GM12878 (cell line): ENCODE results near the gene MAPK8IP1. TPM values are rescaled to one million over a fixed set of nuclear protein-coding genes. Genes with fewer than 3 reads are reported as not detected.

Experiments
- ATAC-seq: fragments of 200-7000 bp; cut with Tn5 transposase; 3 replicates; pipeline ENCODE4 v1.9.1; 2020; ENCODE audit warnings: mild to moderate bottlenecking, moderate library complexity
- BruUV-seq: library from RNA; stranded (reverse); fragments of 400-500 nt; replicated peaks from 2 replicates; lab custom pipeline; 2021; lab: Mats Ljungman, UMichigan
- CTCF ChIA-PET: fragments of 300-600 bp; sonication (Branson Sonifier 250); formaldehyde crosslinking; extraction: SDS; loops from one replicate; lab custom pipeline; 2021; ENCODE audit warnings: inconsistent platforms; lab: Yijun Ruan, JAX
- POLR2A ChIA-PET: fragments of 350-600 bp; formaldehyde crosslinking; extraction: SDS; loops from one replicate; lab custom pipeline; 2021; ENCODE audit warnings: inconsistent platforms; lab: Charles Lee
- RAD21 ChIA-PET: fragments of 300-600 bp; sonication (Branson Sonifier 250); formaldehyde crosslinking; loops from one replicate; lab custom pipeline; 2023; ENCODE audit warnings: antibody characterized with exemption; ENCODE audit not compliant: unreplicated experiment; lab: Charles Lee
- SMC1A ChIA-PET: fragments of 300-600 bp; sonication (Branson Sonifier 250); formaldehyde crosslinking; loops from one replicate; lab custom pipeline; 2023; ENCODE audit not compliant: unreplicated experiment, uncharacterized antibody; lab: Charles Lee
- DNase-seq: peaks from one replicate; pipeline ENCODE4 v3.0.0-alpha.2; 2011; ENCODE audit warnings: low read depth, low spot score
- FAIRE-seq: peaks from 3 replicates; lab custom pipeline; 2011; peaks lifted over from hg19 to GRCh38; lab: Jason Lieb, UNC
- H2AFZ ChIP-seq: 2 replicates; pipeline ENCODE4 v1.6.0; 2011; ENCODE audit warnings: low read depth, low read length, control low read depth; ENCODE audit not compliant: control insufficient read depth
- H3K27ac ChIP-seq: 2 replicates; pipeline ENCODE4 v1.5.1; 2011; ENCODE audit warnings: control low read depth; ENCODE audit not compliant: control insufficient read depth, insufficient read depth
- H3K27me3 ChIP-seq, 2 experiments: replicated peaks in 1 of 2; 2 replicates each; pipeline versions ENCODE4 v1.6.0 to v1.6.1; 2011; ENCODE audit warnings: low read length in 1 of 2; ENCODE audit not compliant: control insufficient read depth in 2 of 2, insufficient read depth in 2 of 2
- H3K36me3 ChIP-seq, 2 experiments: 2 replicates each; pipeline ENCODE4 v1.5.1; 2011; ENCODE audit warnings: low read length in 1 of 2; ENCODE audit not compliant: control insufficient read depth in 2 of 2, insufficient read depth in 2 of 2
- H3K4me1 ChIP-seq: 2 replicates; pipeline ENCODE4 v1.6.1; 2011; ENCODE audit warnings: mild to moderate bottlenecking, low read length, moderate library complexity, mixed read lengths; ENCODE audit not compliant: control insufficient read depth, insufficient read depth
- H3K4me2 ChIP-seq: 2 replicates; pipeline ENCODE4 v1.6.0; 2011; ENCODE audit warnings: control low read depth; ENCODE audit not compliant: control insufficient read depth, insufficient read depth
- H3K4me3 ChIP-seq: fragments of 200-600 bp; sonication (generic); 2 replicates; pipeline ENCODE4 v1.5.1; 2016
- H3K79me2 ChIP-seq: 2 replicates; pipeline ENCODE4 v1.6.0; 2011; ENCODE audit warnings: low read length; ENCODE audit not compliant: control insufficient read depth, insufficient read depth
- H3K9ac ChIP-seq: 2 replicates; pipeline ENCODE4 v1.8.0; 2011; ENCODE audit warnings: low read length, control low read depth, mixed read lengths; ENCODE audit not compliant: control insufficient read depth, insufficient read depth
- H3K9me3 ChIP-seq: replicated peaks from 3 replicates; pipeline ENCODE4 v1.5.1; 2011; ENCODE audit warnings: mild to moderate bottlenecking, low read length; ENCODE audit not compliant: control insufficient read depth, insufficient read depth
- H4K20me1 ChIP-seq: 2 replicates; pipeline ENCODE4 v1.6.0; 2011; ENCODE audit not compliant: control insufficient read depth, insufficient read depth
- BRCA1 ChIP-seq: IDR thresholded peaks from 2 replicates; pipeline ENCODE4 v1.6.1; 2011; ENCODE audit warnings: low read depth, low read length, improper control_type of control experiment
- CBFB ChIP-seq: IDR thresholded peaks from 2 replicates; pipeline ENCODE4 v1.6.1; 2016; ENCODE audit warnings: antibody characterized with exemption, low read depth
- FOXK2 ChIP-seq: fragments of 450-650 bp; IDR thresholded peaks from 2 replicates; pipeline ENCODE4 v1.6.1; 2017; ENCODE audit warnings: mild to moderate bottlenecking, moderate library complexity
- KDM1A ChIP-seq: fragments of 200-600 bp; sonication (generic); IDR thresholded peaks from 2 replicates; pipeline ENCODE4 v1.6.1; 2016; ENCODE audit warnings: borderline replicate concordance
- PRDM15 ChIP-seq: fragments of 450-650 bp; formaldehyde crosslinking; IDR thresholded peaks from 2 replicates; pipeline ENCODE4 v1.4.0; 2020; ENCODE audit warnings: mild to moderate bottlenecking, moderate library complexity
- RELA ChIP-seq: fragments of 450-650 bp; IDR thresholded peaks from 2 replicates; pipeline ENCODE4 v1.8.0; 2014; ENCODE audit warnings: borderline replicate concordance; ENCODE audit not compliant: partially characterized antibody
- SMARCA5 ChIP-seq: fragments of 450-650 bp; IDR thresholded peaks from 2 replicates; pipeline ENCODE4 v1.6.1; 2017; ENCODE audit warnings: mild to moderate bottlenecking
- ZNF592 ChIP-seq: fragments of 450-650 bp; IDR thresholded peaks from 2 replicates; pipeline ENCODE4 v1.6.1; 2017; ENCODE audit warnings: mild to moderate bottlenecking, moderate library complexity
- WGBS: methylation state at CpG from one replicate; pipeline ENCODE4 v1.1.6; 2016; ENCODE audit warnings: low lambda C conversion rate; ENCODE audit not compliant: insufficient replicate concordance, insufficient coverage; ENCODE audit errors: missing lambda C conversion rate; 5-methylcytosine and 5-hydroxymethylcytosine counted together
- in situ Hi-C: fragments of 300-500 bp; cut with MboI; formaldehyde crosslinking; loops from 9 replicates; pipeline ENCODE4 v1.14.3; 2018; ENCODE audit warnings: mixed read lengths
- intact Hi-C: fragments of 100-400 bp; cut with micrococcal nuclease; formaldehyde crosslinking; loops from one replicate; pipeline ENCODE4 v1.14.2; 2022; ENCODE audit not compliant: unreplicated experiment
- polyA plus RNA-seq, 11 experiments: library from polyadenylated mRNA; depleted of rRNA in 4 of 11; unstranded in 6 of 11; stranded (reverse) in 5 of 11; fragments of >200 nt; fragmentation: Nextera tagmentation in 4 of 11; fragmentation: Illumina TruSeq in 1 of 11; extraction: Ambion mirVana in 4 of 11; extraction: Trizol in 1 of 11; gene quantifications; 1 replicate in 1 of 11; 2 replicates in 10 of 11; pipeline versions ENCODE4 v1.2.1 to v1.2.3, GENCODE V29; 2011 to 2016; ENCODE audit warnings: inconsistent platforms in 2 of 11, missing spikeins in 2 of 11, low read depth in 1 of 11
- total RNA-seq, 4 experiments: library from RNA; depleted of rRNA in 3 of 4; stranded (reverse); fragments of >200 nt in 3 of 4; fragmentation: Illumina TruSeq in 1 of 4; extraction: Trizol in 1 of 4; gene quantifications; 2 replicates each; pipeline versions ENCODE4 v1.2.1 to v1.2.3, GENCODE V29; 2013 to 2021
- TF ChIP-seq, protein P1 (sequence below): fragments of 450-650 bp; IDR thresholded peaks from 2 replicates; pipeline ENCODE4 v1.6.1; 2018; ENCODE audit warnings: mild to moderate bottlenecking, low read depth, moderate library complexity; ENCODE audit not compliant: partially characterized antibody
- TF ChIP-seq, protein P2 (sequence below): fragments of 450-650 bp; IDR thresholded peaks from 2 replicates; pipeline ENCODE4 v1.6.1; 2017; ENCODE audit warnings: mild to moderate bottlenecking, low read depth, inconsistent platforms; ENCODE audit not compliant: poor library complexity, severe bottlenecking

Gene MAPK8IP1
- total and polyA plus RNA-seq, 10 of the 15 experiments (the other 5 are each of a cell fraction or from before 2014, with no cell fraction given) = 0.04 to 0.44 (median 0.11) TPM; not detected in 2

- intact Hi-C loops = no loop called here
- H3K27me3 ChIP-seq = peaks cover 0 to 1% of the 10 kb centered on the region in 2 experiments; a peak in 2 of 4 replicates
- TF ChIP-seq, protein P1, sequence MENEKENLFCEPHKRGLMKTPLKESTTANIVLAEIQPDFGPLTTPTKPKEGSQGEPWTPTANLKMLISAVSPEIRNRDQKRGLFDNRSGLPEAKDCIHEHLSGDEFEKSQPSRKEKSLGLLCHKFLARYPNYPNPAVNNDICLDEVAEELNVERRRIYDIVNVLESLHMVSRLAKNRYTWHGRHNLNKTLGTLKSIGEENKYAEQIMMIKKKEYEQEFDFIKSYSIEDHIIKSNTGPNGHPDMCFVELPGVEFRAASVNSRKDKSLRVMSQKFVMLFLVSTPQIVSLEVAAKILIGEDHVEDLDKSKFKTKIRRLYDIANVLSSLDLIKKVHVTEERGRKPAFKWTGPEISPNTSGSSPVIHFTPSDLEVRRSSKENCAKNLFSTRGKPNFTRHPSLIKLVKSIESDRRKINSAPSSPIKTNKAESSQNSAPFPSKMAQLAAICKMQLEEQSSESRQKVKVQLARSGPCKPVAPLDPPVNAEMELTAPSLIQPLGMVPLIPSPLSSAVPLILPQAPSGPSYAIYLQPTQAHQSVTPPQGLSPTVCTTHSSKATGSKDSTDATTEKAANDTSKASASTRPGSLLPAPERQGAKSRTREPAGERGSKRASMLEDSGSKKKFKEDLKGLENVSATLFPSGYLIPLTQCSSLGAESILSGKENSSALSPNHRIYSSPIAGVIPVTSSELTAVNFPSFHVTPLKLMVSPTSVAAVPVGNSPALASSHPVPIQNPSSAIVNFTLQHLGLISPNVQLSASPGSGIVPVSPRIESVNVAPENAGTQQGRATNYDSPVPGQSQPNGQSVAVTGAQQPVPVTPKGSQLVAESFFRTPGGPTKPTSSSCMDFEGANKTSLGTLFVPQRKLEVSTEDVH = no peak
- TF ChIP-seq SMARCA5 (no peak), PRDM15 (no peak), FOXK2 (no peak), BRCA1 (no peak), RELA (no peak), KDM1A (no peak), ZNF592 (no peak), CBFB (no peak)
- TF ChIP-seq, protein P2, sequence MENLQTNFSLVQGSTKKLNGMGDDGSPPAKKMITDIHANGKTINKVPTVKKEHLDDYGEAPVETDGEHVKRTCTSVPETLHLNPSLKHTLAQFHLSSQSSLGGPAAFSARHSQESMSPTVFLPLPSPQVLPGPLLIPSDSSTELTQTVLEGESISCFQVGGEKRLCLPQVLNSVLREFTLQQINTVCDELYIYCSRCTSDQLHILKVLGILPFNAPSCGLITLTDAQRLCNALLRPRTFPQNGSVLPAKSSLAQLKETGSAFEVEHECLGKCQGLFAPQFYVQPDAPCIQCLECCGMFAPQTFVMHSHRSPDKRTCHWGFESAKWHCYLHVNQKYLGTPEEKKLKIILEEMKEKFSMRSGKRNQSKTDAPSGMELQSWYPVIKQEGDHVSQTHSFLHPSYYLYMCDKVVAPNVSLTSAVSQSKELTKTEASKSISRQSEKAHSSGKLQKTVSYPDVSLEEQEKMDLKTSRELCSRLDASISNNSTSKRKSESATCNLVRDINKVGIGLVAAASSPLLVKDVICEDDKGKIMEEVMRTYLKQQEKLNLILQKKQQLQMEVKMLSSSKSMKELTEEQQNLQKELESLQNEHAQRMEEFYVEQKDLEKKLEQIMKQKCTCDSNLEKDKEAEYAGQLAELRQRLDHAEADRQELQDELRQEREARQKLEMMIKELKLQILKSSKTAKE = no peak
Measured at GRCh38 chr11:45905095-45905494, 19.6 kb downstream of the MAPK8IP1 start.

More at GRCh38 chr11:45905095-45905494, 19.6 kb downstream of the MAPK8IP1 start:
- no peaks in the 10 kb centered on the region for H4K20me1 ChIP-seq
- H3K4me2 ChIP-seq = no peak overlapping the region
- RAD21 ChIA-PET = no interaction called here
- ATAC-seq (no peak), DNase-seq (no peak), FAIRE-seq (no peak)
- no peaks in the 10 kb centered on the region for H3K79me2 ChIP-seq
- H3K27ac ChIP-seq = no peak overlapping the region
- in situ Hi-C loops = no loop called here
- 54% methylated on average over 19 of the region's 19 CpGs for WGBS
- no TSS peak for BruUV-seq
- H3K4me1 ChIP-seq = no peaks in the 10 kb centered on the region
- SMC1A ChIA-PET = no interaction called here
- CTCF ChIA-PET = no interaction called here
- H3K36me3 ChIP-seq = peaks cover 0 to 3% of the 10 kb centered on the region in 2 experiments; a peak in 2 of 4 replicates
- H2AFZ ChIP-seq = no peak overlapping the region
- no peak overlapping the region for H3K4me3 ChIP-seq
- POLR2A ChIA-PET = interaction anchor here (0.6 kb wide), 1 partner anchor 57 kb away, joined by 3 read pairs; no protein-coding TSS in a partner anchor
- no peak overlapping the region for H3K9ac ChIP-seq
- H3K9me3 ChIP-seq = no peaks in the 10 kb centered on the region
